HL-60 (cell line): Measurements from ENCODE around the gene GAB4.

ENCODE experiments used
- DNase-seq, 2 experiments: peaks; one replicate each; pipeline ENCODE4 v3.0.0-alpha.2; 2010 to 2020; ENCODE audit warnings: low read depth in 1 of 2, low spot score in 1 of 2
- H3K27ac ChIP-seq: fragments of 250-450 bp; sonication (Bioruptor Pico); replicated peaks from 2 replicates; pipeline ENCODE4 v1.5.1; 2020; ENCODE audit warnings: mild to moderate bottlenecking, moderate library complexity
- H3K27me3 ChIP-seq: fragments of 250-450 bp; sonication (Bioruptor Pico); 2 replicates; pipeline ENCODE4 v1.5.1; 2021; ENCODE audit warnings: mild to moderate bottlenecking, moderate library complexity; ENCODE audit not compliant: insufficient read depth, poor library complexity, severe bottlenecking
- H3K4me3 ChIP-seq: replicated peaks from 2 replicates; pipeline ENCODE4 v1.5.1; 2011; ENCODE audit warnings: mild to moderate bottlenecking, control low read depth, low read length; ENCODE audit not compliant: insufficient read depth
- GABPA ChIP-seq: IDR thresholded peaks from 2 replicates; pipeline ENCODE4 v1.6.1; 2012; ENCODE audit warnings: low read depth
- POLR2AphosphoS5 ChIP-seq: IDR thresholded peaks from 2 replicates; pipeline ENCODE4 v1.6.1; 2012; ENCODE audit warnings: low read depth
- REST ChIP-seq: IDR thresholded peaks from 2 replicates; pipeline ENCODE4 v1.6.1; 2012; ENCODE audit warnings: low read depth; ENCODE audit not compliant: insufficient replicate concordance
- SPI1 ChIP-seq: IDR thresholded peaks from 2 replicates; pipeline ENCODE4 v1.6.1; 2012; ENCODE audit warnings: low read depth, mild to moderate bottlenecking, borderline replicate concordance
- TF ChIP-seq, protein P1 (sequence below): IDR thresholded peaks from one replicate; pipeline ENCODE4 v1.5.1; 2011; ENCODE audit warnings: low read length, control low read depth, inconsistent platforms; ENCODE audit not compliant: insufficient read depth

Gene GAB4

DNA sequence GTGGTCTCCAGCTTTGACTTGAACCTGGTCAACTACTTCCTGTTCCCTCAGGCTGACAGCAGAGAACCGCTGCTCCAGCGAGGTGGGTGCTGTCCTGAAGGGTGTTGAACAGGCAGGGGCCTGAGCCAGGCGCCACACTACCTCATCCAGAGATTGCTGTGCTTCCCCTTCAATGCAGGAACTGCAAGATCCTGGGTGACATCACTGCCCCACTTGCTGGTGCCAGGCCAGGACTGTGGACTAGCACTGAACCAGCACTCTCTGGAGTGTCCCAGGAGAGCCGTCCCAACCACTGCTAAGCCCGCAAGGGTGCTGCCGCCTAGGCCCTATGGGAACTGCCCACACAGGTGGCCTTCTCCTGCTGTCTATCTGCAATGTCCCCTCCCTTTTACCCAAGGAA lies 51.7 kb downstream of the GAB4 start:
- DNase-seq = no peak
- no peak for TF ChIP-seq REST
- TF ChIP-seq, protein P1, sequence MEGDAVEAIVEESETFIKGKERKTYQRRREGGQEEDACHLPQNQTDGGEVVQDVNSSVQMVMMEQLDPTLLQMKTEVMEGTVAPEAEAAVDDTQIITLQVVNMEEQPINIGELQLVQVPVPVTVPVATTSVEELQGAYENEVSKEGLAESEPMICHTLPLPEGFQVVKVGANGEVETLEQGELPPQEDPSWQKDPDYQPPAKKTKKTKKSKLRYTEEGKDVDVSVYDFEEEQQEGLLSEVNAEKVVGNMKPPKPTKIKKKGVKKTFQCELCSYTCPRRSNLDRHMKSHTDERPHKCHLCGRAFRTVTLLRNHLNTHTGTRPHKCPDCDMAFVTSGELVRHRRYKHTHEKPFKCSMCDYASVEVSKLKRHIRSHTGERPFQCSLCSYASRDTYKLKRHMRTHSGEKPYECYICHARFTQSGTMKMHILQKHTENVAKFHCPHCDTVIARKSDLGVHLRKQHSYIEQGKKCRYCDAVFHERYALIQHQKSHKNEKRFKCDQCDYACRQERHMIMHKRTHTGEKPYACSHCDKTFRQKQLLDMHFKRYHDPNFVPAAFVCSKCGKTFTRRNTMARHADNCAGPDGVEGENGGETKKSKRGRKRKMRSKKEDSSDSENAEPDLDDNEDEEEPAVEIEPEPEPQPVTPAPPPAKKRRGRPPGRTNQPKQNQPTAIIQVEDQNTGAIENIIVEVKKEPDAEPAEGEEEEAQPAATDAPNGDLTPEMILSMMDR = no peak

GRCh38 chr22:16955678-16956210 lies 52.3 kb downstream of the GAB4 start:
- Histone ChIP-seq H3K27me3 (no peaks in the 10 kb centered on the region), H3K27ac (no peak overlapping the region), H3K4me3 (no peak overlapping the region)
- no peak for TF ChIP-seq POLR2AphosphoS5
- TF ChIP-seq SPI1 = no peak
- no peak for TF ChIP-seq GABPA
- no peak for TF ChIP-seq REST
- TF ChIP-seq, protein P1 = no peak
- no peak for DNase-seq

More for the DNA sequence above, 51.7 kb downstream of the GAB4 start:
- Histone ChIP-seq H3K27ac (no peak overlapping the region), H3K4me3 (no peak overlapping the region), H3K27me3 (no peaks in the 10 kb centered on the region)

DNA sequence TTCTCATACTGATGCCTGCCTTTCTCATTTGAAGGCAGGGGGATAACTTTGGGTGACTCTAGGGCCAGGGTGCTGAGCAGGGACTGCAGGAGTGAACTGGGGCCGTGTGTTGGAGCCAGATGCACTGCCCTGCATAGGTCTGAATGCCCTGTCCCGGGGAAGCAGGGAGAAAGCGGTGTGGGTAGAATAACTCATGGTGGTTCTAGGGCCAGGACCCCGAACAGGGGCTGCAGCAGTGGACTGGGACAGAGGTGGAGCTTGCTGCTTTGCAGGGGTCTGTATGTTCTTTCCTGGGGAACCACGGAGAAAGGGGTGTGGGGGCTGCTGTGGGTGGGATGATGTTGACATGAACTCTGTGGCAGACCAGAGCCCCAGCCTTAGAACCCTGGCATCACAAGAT lies 52.9 kb downstream of the GAB4 start:
- no peaks in the 10 kb centered on the region for H3K27me3 ChIP-seq
- DNase-seq = no peak
- no peak for TF ChIP-seq SPI1
- TF ChIP-seq POLR2AphosphoS5 = no peak
- no peak for TF ChIP-seq GABPA
- no peak overlapping the region for H3K27ac ChIP-seq
- H3K4me3 ChIP-seq = no peak overlapping the region

DNA sequence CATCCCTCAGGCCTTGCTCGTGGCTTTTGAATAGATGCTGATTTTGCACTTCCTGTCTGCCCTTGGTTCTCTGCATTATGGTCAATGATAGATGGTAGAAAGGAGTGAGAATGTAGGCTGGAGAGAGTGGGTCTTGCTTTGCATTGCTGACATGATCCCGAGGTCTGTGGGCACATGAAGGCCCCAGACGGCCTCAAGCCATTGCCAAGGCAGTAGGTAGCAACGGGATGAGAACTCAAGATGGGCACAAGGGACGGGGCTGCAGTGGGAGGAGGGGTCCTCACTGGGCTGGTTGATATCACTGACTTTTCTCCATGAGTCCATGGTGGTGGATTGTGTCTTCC lies 54.0 kb downstream of the GAB4 start:
- Histone ChIP-seq H3K4me3 (no peak overlapping the region), H3K27ac (no peak overlapping the region), H3K27me3 (peaks cover 2% of the 10 kb centered on the region)
- TF ChIP-seq REST (no peak), GABPA (no peak), POLR2AphosphoS5 (no peak), SPI1 (no peak)
- TF ChIP-seq, protein P1 = no peak
- no peak for DNase-seq
